HL-60 (cell line): ENCODE results near the gene TET3.

Experiments used
- POLR2AphosphoS5 ChIP-seq: IDR thresholded peaks from 2 replicates; pipeline ENCODE4 v1.6.1; 2012; ENCODE audit warnings: low read depth
- TF ChIP-seq, protein P1 (sequence below): IDR thresholded peaks from one replicate; pipeline ENCODE4 v1.5.1; 2011; ENCODE audit warnings: low read length, control low read depth, inconsistent platforms; ENCODE audit not compliant: insufficient read depth

- TF ChIP-seq, protein P1, sequence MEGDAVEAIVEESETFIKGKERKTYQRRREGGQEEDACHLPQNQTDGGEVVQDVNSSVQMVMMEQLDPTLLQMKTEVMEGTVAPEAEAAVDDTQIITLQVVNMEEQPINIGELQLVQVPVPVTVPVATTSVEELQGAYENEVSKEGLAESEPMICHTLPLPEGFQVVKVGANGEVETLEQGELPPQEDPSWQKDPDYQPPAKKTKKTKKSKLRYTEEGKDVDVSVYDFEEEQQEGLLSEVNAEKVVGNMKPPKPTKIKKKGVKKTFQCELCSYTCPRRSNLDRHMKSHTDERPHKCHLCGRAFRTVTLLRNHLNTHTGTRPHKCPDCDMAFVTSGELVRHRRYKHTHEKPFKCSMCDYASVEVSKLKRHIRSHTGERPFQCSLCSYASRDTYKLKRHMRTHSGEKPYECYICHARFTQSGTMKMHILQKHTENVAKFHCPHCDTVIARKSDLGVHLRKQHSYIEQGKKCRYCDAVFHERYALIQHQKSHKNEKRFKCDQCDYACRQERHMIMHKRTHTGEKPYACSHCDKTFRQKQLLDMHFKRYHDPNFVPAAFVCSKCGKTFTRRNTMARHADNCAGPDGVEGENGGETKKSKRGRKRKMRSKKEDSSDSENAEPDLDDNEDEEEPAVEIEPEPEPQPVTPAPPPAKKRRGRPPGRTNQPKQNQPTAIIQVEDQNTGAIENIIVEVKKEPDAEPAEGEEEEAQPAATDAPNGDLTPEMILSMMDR: no peak
- TF ChIP-seq POLR2AphosphoS5: no peak
These were observed 24.9 kb downstream of the TET3 start for GRCh38 chr2:74009577-74009976.
